ENCODE measurements around the gene ZFAND2B. TPM values are rescaled to one million over a fixed set of nuclear protein-coding genes. Genes with fewer than 3 reads are reported as not detected.

The ZFAND2B gene
- total RNA-seq: 25.5 and 30.0 TPM in 2 replicates

GRCh38 chr2:219206328-219207133 is at the start of gene ZFAND2B:
TSS of gene ZFAND2B (plus strand) at chr2:219206782. CDS start at chr2:219206988, 206 bp downstream.

GRCh38 chr2:219160186-219161017 is 46.2 kb upstream of the ZFAND2B start, which contains the start of gene NHEJ1:
TSS of gene NHEJ1 (minus strand) at chr2:219160815. CDS start at chr2:219158362, 2,453 bp downstream.

GRCh38 chr2:219169930-219170654 is 36.5 kb upstream of the ZFAND2B start, which contains the start of gene SLC23A3:
TSS of gene SLC23A3 (minus strand) at chr2:219170029. CDS start at chr2:219169984, 45 bp downstream.

GRCh38 chr2:219176818-219177551 is 29.6 kb upstream of the ZFAND2B start, which contains the start of gene CNPPD1:
TSS of gene CNPPD1 (minus strand) at chr2:219176925. CDS start at chr2:219176828, 97 bp downstream.

GRCh38 chr2:219177552-219178376 is 28.8 kb upstream of the ZFAND2B start, which contains the start of gene RETREG2:
TSS of gene RETREG2 (plus strand) at chr2:219178275. CDS start at chr2:219178353, 78 bp downstream.

GRCh38 chr2:219218732-219219701 is 12.4 kb downstream of the ZFAND2B start, which contains the start of gene ABCB6:
TSS of gene ABCB6 (minus strand) at chr2:219218958. CDS start at chr2:219218673, 285 bp downstream.

GRCh38 chr2:219229305-219230058 is 22.9 kb downstream of the ZFAND2B start, which contains the start of the genes ANKZF1 and ATG9A:
TSS of gene ANKZF1 (plus strand) at chr2:219229806. CDS start at chr2:219230258, 452 bp downstream.
TSS of gene ATG9A (minus strand) at chr2:219229636. CDS start at chr2:219228024, 1,612 bp downstream.

GRCh38 chr2:219245148-219245898 is 38.7 kb downstream of the ZFAND2B start, which contains the start of the genes GLB1L and STK16:
TSS of gene GLB1L (minus strand) at chr2:219245444. CDS start at chr2:219243573, 1,871 bp downstream.
TSS of gene STK16 (plus strand) at chr2:219245479. CDS start at chr2:219246000, 521 bp downstream.

GRCh38 chr2:219252900-219253752 is 46.5 kb downstream of the ZFAND2B start, which contains the start of gene TUBA4B:
TSS of gene TUBA4B (plus strand) at chr2:219253243. CDS start at chr2:219253408, 165 bp downstream.

GRCh38 chr2:219253753-219254589 is 47.4 kb downstream of the ZFAND2B start, which contains the start of gene TUBA4A:
TSS of gene TUBA4A (minus strand) at chr2:219253918. CDS start at chr2:219253858, 60 bp downstream.

Other genes with a start within 250 kb of the ZFAND2B start
- 0.22 and 0.25 TPM in 2 replicates for gene CDK5R2, start 247.1 kb upstream of the ZFAND2B start, total RNA-seq
- not detected in 2 replicates for gene FEV, start 221.6 kb upstream of the ZFAND2B start, total RNA-seq
- gene CRYBA2, start 213.4 kb upstream of the ZFAND2B start, total RNA-seq: not detected in 2 replicates
- not detected in 2 replicates for gene CFAP65, start 165.3 kb upstream of the ZFAND2B start, total RNA-seq
- gene IHH, start 145.9 kb upstream of the ZFAND2B start, total RNA-seq: 0.11 TPM in 1 of 2 replicates, not detected in the other
- 19.7 and 23.9 TPM in 2 replicates for gene NHEJ1, start 46.0 kb upstream of the ZFAND2B start, total RNA-seq
- 1.00 and 2.5 TPM in 2 replicates for gene SLC23A3, start 36.8 kb upstream of the ZFAND2B start, total RNA-seq
- 26.9 and 31.2 TPM in 2 replicates for gene CNPPD1, start 29.9 kb upstream of the ZFAND2B start, total RNA-seq
- 75.1 and 77.5 TPM in 2 replicates for gene RETREG2, start 28.5 kb upstream of the ZFAND2B start, total RNA-seq
- gene ABCB6, start 12.2 kb downstream of the ZFAND2B start, total RNA-seq: 28.1 and 38.4 TPM in 2 replicates
- 27.0 and 40.4 TPM in 2 replicates for gene ATG9A, start 22.9 kb downstream of the ZFAND2B start, total RNA-seq
- gene ANKZF1, start 23.0 kb downstream of the ZFAND2B start, total RNA-seq: 23.4 and 27.0 TPM in 2 replicates
- gene GLB1L, start 38.7 kb downstream of the ZFAND2B start, total RNA-seq: 17.5 and 19.1 TPM in 2 replicates
- gene STK16, start 38.7 kb downstream of the ZFAND2B start, total RNA-seq: 42.4 and 48.9 TPM in 2 replicates
- gene TUBA4B, start 46.5 kb downstream of the ZFAND2B start, total RNA-seq: 0.11 TPM in 1 of 2 replicates, not detected in the other
- gene TUBA4A, start 47.1 kb downstream of the ZFAND2B start, total RNA-seq: 6.9 and 11.5 TPM in 2 replicates
- gene DNAJB2, start 72.6 kb downstream of the ZFAND2B start, total RNA-seq: 47.1 and 51.1 TPM in 2 replicates
- 9.0 and 58.1 TPM in 2 replicates for gene PTPRN, start 102.6 kb downstream of the ZFAND2B start, total RNA-seq
- gene RESP18, start 126.0 kb downstream of the ZFAND2B start, total RNA-seq: not detected in 2 replicates
- gene DNPEP, start 181.1 kb downstream of the ZFAND2B start, total RNA-seq: 80.4 and 85.0 TPM in 2 replicates
- gene DES, start 211.6 kb downstream of the ZFAND2B start, total RNA-seq: 284 and 858 TPM in 2 replicates
- 38.8 and 60.6 TPM in 2 replicates for gene SPEG, start 228.1 kb downstream of the ZFAND2B start, total RNA-seq